Measurements from ENCODE around the gene SENP1. TPM values are rescaled to one million over a fixed set of nuclear protein-coding genes. Genes with fewer than 3 reads are reported as not detected.

The SENP1 gene
- total and polyA plus RNA-seq, 2 experiments from 2014 or later: 8.6 to 27.7 TPM

GRCh38 chr12:48015954-48016353 lies 89.9 kb downstream of the SENP1 start:
- H3K27me3 ChIP-seq (ENCODE audit: insufficient read depth): peaks cover 100% of the 10 kb centered on the region
- TF ChIP-seq EZH2 (IDR thresholded peaks at IDR 0.05; ENCODE audit: low read depth, unreplicated experiment) (no peak), JUNB (IDR thresholded peaks at IDR 0.05; ENCODE audit: unreplicated experiment) (no peak), REST (IDR thresholded peaks at IDR 0.05; ENCODE audit: unreplicated experiment) (no peak), STAT1 (IDR thresholded peaks at IDR 0.05; ENCODE audit: unreplicated experiment) (no peak), POLR2AphosphoS5 (IDR thresholded peaks at IDR 0.05; ENCODE audit: low read depth) (no peak), CTCF (conservative IDR thresholded peaks at IDR 0.05; ENCODE audit: low read depth in 2 of 2) (no peak), CREB1 (CRISPR knock-in tag; IDR thresholded peaks at IDR 0.05; ENCODE audit: low read depth) (no peak), ETS1 (IDR thresholded peaks at IDR 0.05) (no peak), EZH2phosphoT487 (IDR thresholded peaks at IDR 0.05; ENCODE audit: unreplicated experiment) (no peak), ZNF462 (CRISPR knock-in tag; IDR thresholded peaks at IDR 0.05) (no peak), NANOG (IDR thresholded peaks at IDR 0.05; ENCODE audit: borderline replicate concordance) (no peak), ZNF331 (CRISPR knock-in tag; IDR thresholded peaks at IDR 0.05; ENCODE audit: low read depth) (no peak), ZNF114 (CRISPR knock-in tag; IDR thresholded peaks at IDR 0.05) (no peak)
- ATAC-seq: no peak

More at GRCh38 chr12:48015954-48016353, 89.9 kb downstream of the SENP1 start:
- Histone ChIP-seq H3K9me2 (ENCODE audit: insufficient read depth) (no peaks in the 10 kb centered on the region), H3K27ac (ENCODE audit: low read depth) (no peak overlapping the region), H3K79me2 (replicated peaks; ENCODE audit: insufficient read depth) (no peaks in the 10 kb centered on the region), H3K36me3 (ENCODE audit: insufficient read depth) (no peaks in the 10 kb centered on the region), H2AFZ (no peak overlapping the region), H3K4me2 (no peak overlapping the region), H3F3A (replicated peaks; ENCODE audit: low read depth) (no peaks in the 10 kb centered on the region), H3K4me1 (ENCODE audit: insufficient read depth) (no peaks in the 10 kb centered on the region), H3K4me3 (no peak overlapping the region), H4K20me1 (replicated peaks; ENCODE audit: insufficient read depth) (peaks cover 15% of the 10 kb centered on the region)
- no peak for DNase-seq (ENCODE audit: low spot score)
- Mint-ChIP-seq H3K9me3 (no peaks in the 10 kb centered on the region), H3K4me3 (no peak overlapping the region), H3K27me3 (ENCODE audit: insufficient read depth, low read depth, poor library complexity) (peaks cover 100% of the 10 kb centered on the region), H3K4me1 (no peaks in the 10 kb centered on the region), H3K36me3 (ENCODE audit: low read depth) (no peaks in the 10 kb centered on the region), H3K27ac (no peak overlapping the region)
